GM11168 (cell line): Measurements from ENCODE around the gene THAP10.
"Not testable (repeated sequence)": the region's sequence is repeated elsewhere in the genome, so short reads cannot be mapped to it uniquely, and the experiment has no call there.

Experiments used
- in situ Hi-C: fragments of 300-500 bp; cut with MboI; formaldehyde crosslinking; loops from one replicate; pipeline ENCODE4 v1.12.0; 2022; ENCODE audit warnings: low sequenced_read_pairs; ENCODE audit not compliant: unreplicated experiment

The THAP10 gene

GRCh38 chr15:70892002-70892911 lies at the start of gene THAP10, which contains the start of gene LRRC49:
TSS of gene THAP10 (minus strand) at chr15:70892433. CDS start at chr15:70892272, 161 bp downstream.
TSS of gene LRRC49 (plus strand) at chr15:70892826. CDS start at chr15:70892895, 69 bp downstream.
- in situ Hi-C loops: no loop called here

GRCh38 chr15:70936326-70936725 lies 44.1 kb upstream of the THAP10 start:
- in situ Hi-C loops: no loop called here

- in situ Hi-C loops: no loop called here
These were observed 43.4 kb upstream of the THAP10 start for GRCh38 chr15:70935631-70936030.

- in situ Hi-C loops: no loop called here
These were observed 41.2 kb upstream of the THAP10 start for GRCh38 chr15:70933411-70933810.

- in situ Hi-C loops: no loop called here
These were observed 40.2 kb upstream of the THAP10 start for GRCh38 chr15:70932397-70932796.

- in situ Hi-C loops: no loop called here
These were observed 39.6 kb upstream of the THAP10 start for GRCh38 chr15:70931821-70932220.

- in situ Hi-C loops: not testable (repeated sequence)
These were observed 34.7 kb upstream of the THAP10 start for GRCh38 chr15:70926914-70927313.

- in situ Hi-C loops: no loop called here
These were observed 31.3 kb upstream of the THAP10 start for GRCh38 chr15:70923311-70924080.

- in situ Hi-C loops: no loop called here
These were observed 29.9 kb upstream of the THAP10 start for GRCh38 chr15:70922119-70922518.

GRCh38 chr15:70920981-70921696 lies 28.9 kb upstream of the THAP10 start:
- in situ Hi-C loops: no loop called here

- in situ Hi-C loops: no loop called here
These were observed 25.7 kb upstream of the THAP10 start for GRCh38 chr15:70917955-70918354.

GRCh38 chr15:70916531-70916930 lies 24.3 kb upstream of the THAP10 start:
- in situ Hi-C loops: no loop called here

- in situ Hi-C loops: no loop called here
These were observed 20.0 kb upstream of the THAP10 start for GRCh38 chr15:70912187-70912586.

- in situ Hi-C loops: no loop called here
These were observed 18.7 kb upstream of the THAP10 start for GRCh38 chr15:70910958-70911357.

GRCh38 chr15:70907784-70908471 lies 15.7 kb upstream of the THAP10 start:
- in situ Hi-C loops: no loop called here

GRCh38 chr15:70906842-70907241 lies 14.6 kb upstream of the THAP10 start:
- in situ Hi-C loops: no loop called here

- in situ Hi-C loops: no loop called here
These were observed 9.9 kb upstream of the THAP10 start for GRCh38 chr15:70902107-70902506.

- in situ Hi-C loops: no loop called here
These were observed 803 bp upstream of the THAP10 start for GRCh38 chr15:70892912-70893560.

- in situ Hi-C loops: no loop called here
These were observed 9.9 kb downstream of the THAP10 start for GRCh38 chr15:70882361-70882760.
